ENCODE measurements around the gene PSMD3. TPM values are rescaled to one million over a fixed set of nuclear protein-coding genes. Genes with fewer than 3 reads are reported as not detected.
"Not testable (repeated sequence)": the region's sequence is repeated elsewhere in the genome, so short reads cannot be mapped to it uniquely, and the experiment has no call there.

PSMD3 gene
- total and polyA plus RNA-seq, 5 experiments from 2014 or later = 45.4 to 87.9 (median 55.9) TPM

GRCh38 chr17:39948489-39948828 is 32.1 kb upstream of the PSMD3 start:
- not testable (repeated sequence) for H3K36me3 Mint-ChIP-seq, ATAC-seq, H3K27me3 Mint-ChIP-seq, DNase-seq, H3K9me3 Mint-ChIP-seq
- peak overlapping the region; percentile 0 to 89 (median 59) for H3K27ac Mint-ChIP-seq
- peaks cover 14 to 37% (median 35%) of the 10 kb centered on the region in 4 donors for H3K4me1 Mint-ChIP-seq
- H3K4me3 Mint-ChIP-seq = peak overlapping the region in 5 of 10 donors; percentile 2 to 66 (median 18)
- POLR2A ChIA-PET = interaction anchor here (7.1 kb wide), 1 partner anchor 22 kb away, joined by 46 read pairs; the partner anchor contains the start of genes LRRC3C and ORMDL3

GRCh38 chr17:39949028-39949427 is 31.6 kb upstream of the PSMD3 start:
- no peaks in the 10 kb centered on the region for H3K9me3 Mint-ChIP-seq

GRCh38 chr17:39950871-39951348 is 29.7 kb upstream of the PSMD3 start:
- Mint-ChIP-seq H3K36me3 (no peaks in the 10 kb centered on the region), H3K27ac (peak overlapping the region in 1 of 10 donors; percentile 60), H3K27me3 (no peaks in the 10 kb centered on the region), H3K9me3 (no peaks in the 10 kb centered on the region), H3K4me3 (peak overlapping the region in 2 of 10 donors; percentile 25 to 38), H3K4me1 (peaks cover 14 to 43% (median 39%) of the 10 kb centered on the region in 4 donors)
- POLR2A ChIA-PET = interaction anchor here (7.1 kb wide), 1 partner anchor 24 kb away, joined by 46 read pairs; the partner anchor contains the start of genes LRRC3C and ORMDL3
- DNase-seq (no peak), ATAC-seq (no peak)

More at GRCh38 chr17:39949028-39949427, 31.6 kb upstream of the PSMD3 start:
- POLR2A ChIA-PET = interaction anchor here (7.1 kb wide), 1 partner anchor 22 kb away, joined by 46 read pairs; the partner anchor contains the start of genes LRRC3C and ORMDL3
- no peaks in the 10 kb centered on the region for H3K36me3 Mint-ChIP-seq
- H3K27me3 Mint-ChIP-seq = no peaks in the 10 kb centered on the region
- no peak for DNase-seq
- ATAC-seq = no peak
- H3K4me1 Mint-ChIP-seq = peaks cover 14 to 41% (median 39%) of the 10 kb centered on the region in 4 donors
- no peak overlapping the region for H3K4me3 Mint-ChIP-seq
- H3K27ac Mint-ChIP-seq = peak overlapping the region in 8 of 10 donors; percentile 19 to 89 (median 60)

- Mint-ChIP-seq H3K9me3 (no peaks in the 10 kb centered on the region), H3K36me3 (no peaks in the 10 kb centered on the region), H3K27me3 (no peaks in the 10 kb centered on the region), H3K27ac (peak overlapping the region in 8 of 10 donors; percentile 16 to 88 (median 52)), H3K4me1 (peaks cover 14 to 43% (median 39%) of the 10 kb centered on the region in 4 donors), H3K4me3 (peak overlapping the region; percentile 50 to 93 (median 70))
- no peak for DNase-seq
- POLR2A ChIA-PET = interaction anchor here (3.7 to 7.1 kb wide), 2 partner anchors 26 to 28 kb away, joined by 29 to 46 read pairs; partner anchors contain the start of genes LRRC3C, ORMDL3 and PSMD3
- peak; percentile 2 to 14 for ATAC-seq
These were observed 28.5 kb upstream of the PSMD3 start for GRCh38 chr17:39951924-39952679.

- Mint-ChIP-seq H3K4me1 (peaks cover 7 to 35% (median 31%) of the 10 kb centered on the region in 4 donors), H3K36me3 (no peaks in the 10 kb centered on the region), H3K27ac (peak overlapping the region; percentile 65 to 95 (median 88)), H3K4me3 (peak overlapping the region; percentile 78 to 93 (median 84)), H3K9me3 (no peaks in the 10 kb centered on the region), H3K27me3 (no peaks in the 10 kb centered on the region)
- POLR2A ChIA-PET = interaction anchor here (1.2 to 7.1 kb wide), 3 partner anchors 26 to 33 kb away, joined by 4 to 46 read pairs (median 29); partner anchors contain the start of genes LRRC3C, ORMDL3 and PSMD3
- DNase-seq = peak; percentile 85 to 99 (median 92)
- peak; percentile 85 to 87 for ATAC-seq
These were observed 27.7 kb upstream of the PSMD3 start for GRCh38 chr17:39952680-39953470.

- DNase-seq (no peak), ATAC-seq (no peak)
- Mint-ChIP-seq H3K36me3 (no peaks in the 10 kb centered on the region), H3K4me3 (peak overlapping the region; percentile 78 to 93 (median 84)), H3K4me1 (peaks cover 7 to 29% (median 25%) of the 10 kb centered on the region in 4 donors), H3K9me3 (no peaks in the 10 kb centered on the region), H3K27ac (peak overlapping the region; percentile 65 to 95 (median 87)), H3K27me3 (no peaks in the 10 kb centered on the region)
- POLR2A ChIA-PET = interaction anchor here (1.2 to 7.1 kb wide), 4 partner anchors 10 to 33 kb away, joined by 4 to 46 read pairs (median 18); partner anchors contain the start of genes LRRC3C, ORMDL3 and PSMD3
These were observed 27.1 kb upstream of the PSMD3 start for GRCh38 chr17:39953471-39953888.

- Mint-ChIP-seq H3K9me3 (no peaks in the 10 kb centered on the region), H3K4me3 (peak overlapping the region in 2 of 10 donors; percentile 6 to 13), H3K27ac (peak overlapping the region in 5 of 10 donors; percentile 25 to 69 (median 52)), H3K27me3 (no peaks in the 10 kb centered on the region), H3K4me1 (peaks cover 11 to 24% (median 24%) of the 10 kb centered on the region in 4 donors), H3K36me3 (no peaks in the 10 kb centered on the region)
- DNase-seq = no peak
- POLR2A ChIA-PET = interaction anchor here (0.7 to 3.7 kb wide), 7 partner anchors 9 to 278 kb away, joined by 3 to 29 read pairs (median 3); partner anchors contain the start of genes LRRC3C, ORMDL3 and PSMD3
- ATAC-seq = no peak
These were observed 25.7 kb upstream of the PSMD3 start for GRCh38 chr17:39954876-39955275.

- no peak for ATAC-seq
- H3K27me3 Mint-ChIP-seq = no peaks in the 10 kb centered on the region
- POLR2A ChIA-PET = interaction anchor here (1.2 to 3.7 kb wide), 3 partner anchors 25 to 30 kb away, joined by 3 to 29 read pairs (median 4); partner anchors contain the start of genes LRRC3C, ORMDL3 and PSMD3
- H3K27ac Mint-ChIP-seq = peak overlapping the region in 5 of 10 donors; percentile 39 to 68 (median 56)
- no peak for DNase-seq
- no peaks in the 10 kb centered on the region for H3K9me3 Mint-ChIP-seq
- H3K4me3 Mint-ChIP-seq = peak overlapping the region in 1 of 10 donors; percentile 9
- no peaks in the 10 kb centered on the region for H3K36me3 Mint-ChIP-seq
- H3K4me1 Mint-ChIP-seq = peaks cover 7 to 26% (median 23%) of the 10 kb centered on the region in 4 donors
These were observed 24.8 kb upstream of the PSMD3 start for GRCh38 chr17:39955726-39956225.

GRCh38 chr17:39960524-39961041 is 20.0 kb upstream of the PSMD3 start:
- Mint-ChIP-seq H3K4me3 (no peak overlapping the region), H3K27me3 (peaks cover 0 to 2% (median 0%) of the 10 kb centered on the region in 5 donors), H3K27ac (peak overlapping the region in 1 of 10 donors; percentile 57), H3K4me1 (peaks cover 17 to 41% (median 37%) of the 10 kb centered on the region in 4 donors), H3K36me3 (no peaks in the 10 kb centered on the region), H3K9me3 (peaks cover 0 to 1% (median 0%) of the 10 kb centered on the region in 9 donors)
- no peak for DNase-seq
- POLR2A ChIA-PET = interaction anchor here (0.6 to 3.6 kb wide), 4 partner anchors 19 to 157 kb away, joined by 3 to 29 read pairs (median 5); partner anchors contain the start of gene PSMD3
- no peak for ATAC-seq

- peaks cover 0 to 1% (median 0%) of the 10 kb centered on the region in 9 donors for H3K9me3 Mint-ChIP-seq
- DNase-seq (no peak), ATAC-seq (no peak)
- no peaks in the 10 kb centered on the region for H3K36me3 Mint-ChIP-seq
- peaks cover 0 to 3% (median 0%) of the 10 kb centered on the region in 5 donors for H3K27me3 Mint-ChIP-seq
- POLR2A ChIA-PET = interaction anchor here (0.7 to 4.8 kb wide), 3 partner anchors 18 to 37 kb away, joined by 4 to 25 read pairs (median 4); partner anchors contain the start of gene PSMD3
- H3K4me3 Mint-ChIP-seq = peak within 1 kb of the TSS in 8 of 10 donors; percentile 19 to 78 (median 56)
- peak within 1 kb of the TSS; percentile 32 to 98 (median 86) for H3K27ac Mint-ChIP-seq
- peaks cover 17 to 41% (median 37%) of the 10 kb centered on the region in 4 donors for H3K4me1 Mint-ChIP-seq
These were observed 17.9 kb upstream of the PSMD3 start, which contains the start of gene GSDMA for GRCh38 chr17:39962642-39963220. TSS of gene GSDMA (plus strand) at chr17:39963004. CDS start at chr17:39965688, 2,684 bp downstream.

- H3K27me3 Mint-ChIP-seq = peaks cover 0 to 3% (median 0%) of the 10 kb centered on the region in 5 donors
- POLR2A ChIA-PET = interaction anchor here (0.6 to 4.8 kb wide), 7 partner anchors 9 to 535 kb away, joined by 3 to 25 read pairs (median 4); partner anchors contain the start of gene PSMD3
- peaks cover 16 to 38% (median 35%) of the 10 kb centered on the region in 4 donors for H3K4me1 Mint-ChIP-seq
- no peaks in the 10 kb centered on the region for H3K36me3 Mint-ChIP-seq
- peak in 4 of 10 donors; percentile 26 to 71 (median 39) for DNase-seq
- peak; percentile 76 to 80 for ATAC-seq
- H3K9me3 Mint-ChIP-seq = peaks cover 0 to 1% (median 0%) of the 10 kb centered on the region in 9 donors
- peak overlapping the region in 8 of 10 donors; percentile 19 to 78 (median 56) for H3K4me3 Mint-ChIP-seq
- peak overlapping the region; percentile 2 to 98 (median 78) for H3K27ac Mint-ChIP-seq
These were observed 16.8 kb upstream of the PSMD3 start for GRCh38 chr17:39963829-39964228.
